ENCODE measurements around the gene CPEB4.

CPEB4 gene

DNA sequence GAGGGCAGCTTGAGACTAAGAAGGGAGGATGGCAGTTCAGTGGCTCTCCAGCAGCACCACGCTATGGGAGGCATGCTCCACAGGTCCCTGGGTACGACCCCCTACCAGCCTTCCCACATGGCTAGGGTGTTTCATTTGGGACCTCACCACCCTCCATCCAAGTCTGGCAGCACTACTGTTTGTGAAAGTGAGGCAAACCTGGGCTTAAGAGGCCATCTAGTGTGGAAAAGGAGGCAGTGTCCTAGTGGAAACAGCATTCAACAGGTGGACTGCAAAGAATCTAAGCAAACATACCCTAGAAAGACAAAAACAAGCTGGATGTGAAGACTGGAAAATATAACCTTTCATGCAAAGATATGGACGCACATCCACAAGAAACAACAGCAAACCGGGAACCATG lies 96.1 kb downstream of the CPEB4 start:
- no peak for DNase-seq (ENCODE audit: low read depth)

DNA sequence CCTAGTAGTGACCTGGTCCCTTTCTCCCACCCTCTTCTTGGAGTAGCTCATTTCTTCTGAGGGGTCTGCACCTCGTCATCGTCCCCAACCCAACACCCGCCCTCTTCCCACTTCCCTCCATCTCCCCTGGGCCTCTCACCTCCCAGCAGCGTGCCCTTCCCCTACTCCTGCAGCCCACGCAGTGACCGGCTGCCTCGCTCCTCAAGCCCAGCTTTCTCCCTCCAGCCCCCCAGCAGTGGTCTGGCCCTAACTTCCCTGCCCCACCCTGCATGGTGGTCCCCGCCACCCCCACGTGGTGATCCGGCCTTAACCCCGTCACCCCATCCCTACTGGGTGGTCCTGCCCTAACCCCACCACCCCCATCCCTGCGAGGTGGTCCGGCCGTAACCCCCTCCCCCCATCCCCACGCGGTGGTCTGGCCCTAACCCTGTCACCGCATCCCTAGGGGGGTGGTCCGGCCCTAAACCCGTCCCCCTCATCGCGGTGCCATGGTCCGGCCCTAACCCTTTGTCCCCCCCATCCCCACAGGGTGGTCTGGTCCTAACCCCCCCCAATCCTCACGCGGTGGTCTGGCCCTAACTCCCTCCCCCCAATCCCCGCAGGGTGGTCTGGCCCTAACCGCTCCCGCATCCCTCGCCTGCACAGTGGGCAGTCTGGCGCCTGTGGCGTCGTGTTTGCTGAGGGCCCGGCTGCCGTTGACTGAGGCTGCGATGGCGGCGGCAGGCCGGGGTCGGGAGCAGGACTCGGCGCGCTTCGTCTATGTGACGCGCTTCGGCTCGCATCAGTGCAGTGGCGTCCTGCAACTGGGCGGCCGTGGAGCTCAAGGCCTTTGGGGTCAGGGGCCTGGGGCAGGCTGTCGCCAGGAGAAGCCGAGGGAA lies 100.6 kb downstream of the CPEB4 start, which contains the start of gene C5orf47:
TSS of gene C5orf47 (plus strand) at position 617 of the 878 bp plus-strand sequence. CDS start at position 711, 94 bp downstream.
- DNase-seq (ENCODE audit: low read depth) = no peak

DNA sequence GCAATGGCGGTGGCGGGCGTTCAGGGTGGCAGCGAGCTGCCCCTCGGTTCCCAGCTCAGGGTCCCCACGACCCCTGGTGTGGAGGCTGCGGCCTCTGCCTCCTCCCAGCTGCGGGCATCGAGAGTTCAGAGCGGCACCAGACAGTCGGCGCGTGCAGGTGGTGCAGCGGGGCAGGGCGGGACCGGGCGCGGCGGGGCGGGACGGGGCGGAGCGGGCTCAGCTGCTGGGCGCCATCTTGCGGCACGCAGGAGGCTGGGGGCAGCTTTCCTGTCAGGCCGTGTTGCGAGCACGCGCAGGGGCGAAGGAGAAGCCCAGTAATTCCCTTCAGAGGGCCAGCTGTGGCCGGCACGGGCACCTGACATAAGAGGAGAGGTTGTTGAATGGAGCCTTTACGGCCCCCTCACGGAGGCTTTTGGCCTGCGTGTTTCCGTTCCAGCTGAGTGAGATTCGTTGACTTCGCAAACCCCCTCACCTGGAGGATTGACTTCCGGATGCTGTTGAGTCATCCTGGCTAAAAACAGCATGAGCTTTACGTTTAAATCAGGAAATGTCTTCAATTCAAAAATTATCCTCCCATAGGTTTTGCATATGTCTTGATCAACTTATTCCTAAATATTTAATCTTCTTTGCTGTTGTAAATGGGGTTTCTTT lies 101.4 kb downstream of the CPEB4 start:
- DNase-seq (ENCODE audit: low read depth) = no peak

DNA sequence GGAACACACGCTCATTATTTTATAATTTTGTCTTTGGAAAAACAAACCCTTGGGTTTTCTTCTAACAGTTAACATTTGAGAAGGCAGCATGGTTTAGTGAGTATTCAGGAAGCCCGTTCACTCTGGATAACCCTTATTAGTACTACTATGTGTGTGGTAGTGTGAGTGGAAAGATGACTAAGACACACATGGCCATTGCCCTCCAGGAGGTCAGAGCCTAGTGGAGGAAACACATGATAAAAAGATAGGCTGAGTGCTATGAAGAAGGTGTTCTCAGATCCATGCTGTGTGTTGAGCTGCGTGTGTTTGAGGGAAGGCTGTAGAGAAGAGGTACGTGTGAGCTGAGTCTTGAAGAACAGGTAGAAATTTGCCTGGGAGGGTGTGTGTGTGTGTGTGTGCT lies 109.2 kb downstream of the CPEB4 start:
- no peak for DNase-seq (ENCODE audit: low read depth)

DNA sequence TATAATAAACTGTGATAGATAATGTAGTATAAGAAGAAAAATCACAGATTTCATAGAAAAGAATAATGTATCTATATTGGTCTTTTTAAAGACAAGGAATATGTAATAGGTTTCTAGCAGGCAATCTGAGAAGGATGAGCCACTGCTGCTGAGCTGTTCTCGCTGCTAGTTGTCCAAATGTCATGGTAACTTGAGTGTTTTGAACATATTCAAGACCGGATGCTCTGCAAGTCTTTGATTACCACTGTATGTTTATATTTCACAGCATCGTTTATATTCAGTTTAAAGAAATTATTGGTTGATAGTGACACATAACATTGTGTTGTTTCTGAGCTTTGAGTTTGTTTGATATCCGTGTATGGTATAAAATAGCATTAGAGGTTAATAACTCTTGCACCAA lies 110.4 kb downstream of the CPEB4 start:
- no peak for DNase-seq (ENCODE audit: low read depth)

DNA sequence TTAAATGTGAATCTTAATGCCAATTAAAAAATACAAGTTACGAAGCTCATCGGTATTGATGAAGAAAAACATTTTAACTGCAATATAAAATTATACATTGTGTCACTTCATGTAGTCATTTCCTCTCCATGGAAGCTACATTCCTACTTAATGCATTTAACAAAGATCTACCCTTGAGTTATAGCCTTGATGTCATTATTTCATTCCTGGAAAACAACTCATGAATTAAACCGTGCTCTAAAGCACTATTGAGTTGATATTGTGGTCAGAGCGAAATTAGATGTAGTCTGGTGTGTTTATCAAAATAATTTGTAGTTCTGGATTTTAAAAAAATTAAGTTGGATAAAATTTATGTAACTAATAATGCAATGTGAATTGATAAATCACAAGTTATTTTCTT lies 111.9 kb downstream of the CPEB4 start:
- DNase-seq (ENCODE audit: low read depth) = no peak

DNA sequence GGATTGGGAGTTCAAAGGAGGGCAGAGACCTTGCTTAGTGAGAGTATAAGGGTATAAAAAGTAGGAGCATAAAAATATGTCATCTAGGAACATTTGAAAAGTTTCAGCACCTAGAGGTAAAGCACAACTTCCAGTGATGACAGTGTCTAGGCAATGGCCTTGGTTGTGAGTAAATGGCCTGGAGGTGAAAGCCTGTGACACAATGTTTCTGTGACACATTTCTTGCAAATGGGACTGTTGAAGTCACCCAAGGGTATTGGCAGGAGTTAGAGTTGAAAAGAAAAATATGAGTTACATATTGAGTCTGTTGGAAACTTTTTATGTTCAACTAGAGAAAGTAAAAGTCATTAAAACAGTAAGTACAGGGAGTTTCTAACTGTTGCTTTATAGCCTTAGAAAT lies 115.6 kb downstream of the CPEB4 start:
- no peak for DNase-seq (ENCODE audit: low read depth)

DNA sequence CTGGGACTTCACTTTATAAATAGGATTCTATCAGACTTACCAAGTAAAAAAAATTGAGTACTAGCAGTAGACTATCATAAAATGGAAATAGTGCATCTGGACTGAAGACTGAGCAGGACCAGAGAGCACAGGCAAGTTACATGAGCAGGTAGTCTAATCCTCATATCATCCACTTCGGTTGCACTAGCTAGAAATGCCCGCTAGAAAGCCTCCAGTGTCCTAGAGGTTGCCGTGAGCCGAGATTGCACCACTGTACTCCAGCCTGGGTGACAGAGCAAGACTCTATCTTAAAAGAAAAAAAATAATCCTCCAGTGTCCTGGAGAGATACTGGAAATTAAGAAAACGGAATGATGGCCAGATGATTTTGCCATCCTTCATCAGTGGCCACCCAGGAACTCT lies 120.8 kb downstream of the CPEB4 start:
- DNase-seq (ENCODE audit: low read depth) = no peak

DNA sequence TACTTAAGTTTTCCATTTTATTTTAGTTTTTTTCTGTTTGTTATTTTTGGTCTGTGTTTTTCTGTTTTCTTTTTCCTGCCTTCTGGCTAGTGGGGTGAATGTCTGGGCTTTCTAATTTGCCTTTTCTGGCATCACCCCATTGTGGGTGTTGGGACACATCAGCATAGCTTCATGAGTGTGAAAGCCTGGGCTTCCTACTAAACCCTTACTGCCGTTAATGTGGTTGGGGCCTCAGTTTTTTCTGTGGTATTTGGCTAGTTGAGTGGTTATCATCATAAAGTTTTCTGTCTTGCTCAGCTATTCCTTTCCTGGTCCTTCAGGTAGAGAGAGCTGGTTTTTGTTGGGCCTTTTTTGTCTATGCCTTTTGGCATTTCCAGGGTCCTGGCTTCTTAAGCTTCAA lies 122.2 kb downstream of the CPEB4 start:
- DNase-seq (ENCODE audit: low read depth) = no peak

DNA sequence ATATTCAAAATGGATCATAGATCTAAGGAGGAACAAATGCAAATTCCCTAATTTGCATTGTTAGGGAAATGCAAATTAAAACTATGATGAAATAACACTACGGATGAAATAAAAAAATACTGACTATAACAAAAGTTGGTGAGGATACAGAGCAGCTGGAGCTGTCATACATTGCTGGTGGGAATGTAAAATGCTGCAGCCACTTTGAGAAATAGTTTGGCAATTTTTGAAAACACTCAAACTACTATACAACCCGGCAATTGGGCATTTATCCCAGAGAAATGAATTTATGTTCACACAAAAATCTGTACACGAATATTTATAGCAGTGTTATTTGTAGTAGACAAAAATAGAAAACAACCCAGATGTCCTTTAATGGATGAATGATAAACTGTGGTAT lies 123.3 kb downstream of the CPEB4 start:
- DNase-seq (ENCODE audit: low read depth) = no peak

All from activated T-cell treated with anti-CD3 and anti-CD28 coated beads for 1 hour (primary cell).